DMS153 treated with DMSO at 0.1 percent for 48 hours (cell line): ENCODE data around the gene RASAL2.
"Not testable (repeated sequence)": the region's sequence is repeated elsewhere in the genome, so short reads cannot be mapped to it uniquely, and the experiment has no call there.

ENCODE experiments used
- DNase-seq: peaks from one replicate; lab custom pipeline; 2025; ENCODE audit not compliant: unreplicated experiment; lab: John Stamatoyannopoulos, UW

The RASAL2 gene

GRCh38 chr1:178155481-178156255 lies 61.8 kb downstream of the RASAL2 start:
- no peak for DNase-seq

- no peak for DNase-seq
Observed at GRCh38 chr1:178160736-178161475, 67.0 kb downstream of the RASAL2 start.

GRCh38 chr1:178161516-178161915 lies 67.6 kb downstream of the RASAL2 start:
- no peak for DNase-seq

- DNase-seq: no peak
Observed at GRCh38 chr1:178165196-178165595, 71.3 kb downstream of the RASAL2 start.

- DNase-seq: no peak
Observed at GRCh38 chr1:178166429-178167024, 72.6 kb downstream of the RASAL2 start.

- no peak for DNase-seq
Observed at GRCh38 chr1:178168536-178168935, 74.6 kb downstream of the RASAL2 start.

- DNase-seq: no peak
Observed at GRCh38 chr1:178169649-178170048, 75.7 kb downstream of the RASAL2 start.

- no peak for DNase-seq
Observed at GRCh38 chr1:178172939-178173338, 79.0 kb downstream of the RASAL2 start.

- DNase-seq: no peak
Observed at GRCh38 chr1:178174539-178174938, 80.6 kb downstream of the RASAL2 start.

GRCh38 chr1:178180405-178180804 lies 86.5 kb downstream of the RASAL2 start:
- DNase-seq: no peak

GRCh38 chr1:178183796-178184195 lies 89.9 kb downstream of the RASAL2 start:
- no peak for DNase-seq

GRCh38 chr1:178188306-178188705 lies 94.4 kb downstream of the RASAL2 start:
- no peak for DNase-seq

- DNase-seq: no peak
Observed at GRCh38 chr1:178189814-178190213, 95.9 kb downstream of the RASAL2 start.

GRCh38 chr1:178190881-178191280 lies 97.0 kb downstream of the RASAL2 start:
- no peak for DNase-seq

GRCh38 chr1:178192686-178193085 lies 98.8 kb downstream of the RASAL2 start:
- DNase-seq: no peak

- no peak for DNase-seq
Observed at GRCh38 chr1:178196631-178197030, 102.7 kb downstream of the RASAL2 start.

GRCh38 chr1:178202095-178202494 lies 108.2 kb downstream of the RASAL2 start:
- DNase-seq: not testable (repeated sequence)

GRCh38 chr1:178202546-178202945 lies 108.6 kb downstream of the RASAL2 start:
- DNase-seq: not testable (repeated sequence)

- DNase-seq: not testable (repeated sequence)
Observed at GRCh38 chr1:178208269-178208856, 114.5 kb downstream of the RASAL2 start.

GRCh38 chr1:178209935-178210334 lies 116.0 kb downstream of the RASAL2 start:
- DNase-seq: no peak

- no peak for DNase-seq
Observed at GRCh38 chr1:178218550-178218949, 124.6 kb downstream of the RASAL2 start.

GRCh38 chr1:178220094-178220493 lies 126.2 kb downstream of the RASAL2 start:
- no peak for DNase-seq
